Lower leg skin (tissue), 3 donors: Measurements from ENCODE around the gene SYNPO2.

Source experiments
- POLR2A ChIP-seq, 2 donors: fragments of 450-650 bp; IDR thresholded peaks; one replicate each; pipeline ENCODE4 v1.6.1; 2016 to 2017; ENCODE audit warnings: antibody characterized with exemption in 2 of 2, mild to moderate bottlenecking in 1 of 2, moderate library complexity in 1 of 2
- TF ChIP-seq, protein P1 (sequence below), 3 donors: fragments of 450-650 bp; IDR thresholded peaks; one replicate each; pipeline ENCODE4 v1.5.1; 2016; ENCODE audit warnings: antibody characterized with exemption in 3 of 3, mild to moderate bottlenecking in 3 of 3, moderate library complexity in 2 of 3

DNA sequence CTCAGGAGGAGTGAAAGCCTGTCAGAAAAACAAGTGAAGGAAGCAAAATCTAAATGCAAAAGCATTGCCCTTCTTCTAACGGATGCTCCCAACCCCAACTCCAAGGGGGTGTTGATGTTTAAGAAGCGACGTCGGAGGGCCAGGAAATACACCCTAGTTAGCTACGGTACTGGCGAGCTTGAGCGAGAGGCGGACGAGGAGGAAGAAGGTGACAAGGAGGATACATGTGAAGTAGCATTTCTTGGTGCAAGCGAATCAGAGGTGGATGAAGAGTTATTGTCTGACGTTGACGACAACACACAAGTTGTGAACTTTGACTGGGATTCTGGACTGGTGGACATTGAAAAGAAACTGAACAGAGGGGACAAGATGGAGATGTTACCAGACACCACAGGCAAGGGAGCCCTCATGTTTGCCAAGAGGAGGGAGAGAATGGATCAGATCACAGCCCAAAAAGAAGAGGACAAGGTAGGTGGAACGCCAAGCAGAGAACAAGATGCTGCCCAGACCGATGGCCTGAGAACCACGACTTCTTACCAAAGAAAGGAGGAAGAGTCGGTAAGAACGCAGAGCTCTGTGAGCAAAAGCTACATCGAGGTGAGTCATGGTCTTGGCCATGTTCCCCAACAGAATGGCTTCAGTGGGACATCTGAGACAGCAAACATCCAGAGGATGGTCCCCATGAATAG is 141.3 kb downstream of the SYNPO2 start:
- TF ChIP-seq, protein P1, sequence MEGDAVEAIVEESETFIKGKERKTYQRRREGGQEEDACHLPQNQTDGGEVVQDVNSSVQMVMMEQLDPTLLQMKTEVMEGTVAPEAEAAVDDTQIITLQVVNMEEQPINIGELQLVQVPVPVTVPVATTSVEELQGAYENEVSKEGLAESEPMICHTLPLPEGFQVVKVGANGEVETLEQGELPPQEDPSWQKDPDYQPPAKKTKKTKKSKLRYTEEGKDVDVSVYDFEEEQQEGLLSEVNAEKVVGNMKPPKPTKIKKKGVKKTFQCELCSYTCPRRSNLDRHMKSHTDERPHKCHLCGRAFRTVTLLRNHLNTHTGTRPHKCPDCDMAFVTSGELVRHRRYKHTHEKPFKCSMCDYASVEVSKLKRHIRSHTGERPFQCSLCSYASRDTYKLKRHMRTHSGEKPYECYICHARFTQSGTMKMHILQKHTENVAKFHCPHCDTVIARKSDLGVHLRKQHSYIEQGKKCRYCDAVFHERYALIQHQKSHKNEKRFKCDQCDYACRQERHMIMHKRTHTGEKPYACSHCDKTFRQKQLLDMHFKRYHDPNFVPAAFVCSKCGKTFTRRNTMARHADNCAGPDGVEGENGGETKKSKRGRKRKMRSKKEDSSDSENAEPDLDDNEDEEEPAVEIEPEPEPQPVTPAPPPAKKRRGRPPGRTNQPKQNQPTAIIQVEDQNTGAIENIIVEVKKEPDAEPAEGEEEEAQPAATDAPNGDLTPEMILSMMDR (IDR thresholded peaks at IDR 0.05) = no peak
- TF ChIP-seq POLR2A (IDR thresholded peaks at IDR 0.05) = no peak
